ENCODE results near the gene MTREX. TPM values are rescaled to one million over a fixed set of nuclear protein-coding genes. Genes with fewer than 3 reads are reported as not detected.

MTREX gene
- polyA plus RNA-seq, 2 donors = 19.1 to 21.2 TPM

GRCh38 chr5:55469839-55470238 lies 162.1 kb downstream of the MTREX start:
- Histone ChIP-seq H3K27ac (ENCODE audit: low read depth in 2 of 2, low read length in 1 of 2) (no peak overlapping the region), H3K4me1 (ENCODE audit: control insufficient read depth in 2 of 2, insufficient read depth in 2 of 2, low read length in 1 of 2) (no peaks in the 10 kb centered on the region), H3K4me3 (ENCODE audit: low read depth in 1 of 2, low read length in 2 of 2) (no peak overlapping the region), H3K36me3 (ENCODE audit: control insufficient read depth in 2 of 2, insufficient read depth in 2 of 2, low read length in 1 of 2) (no peaks in the 10 kb centered on the region), H3K9me3 (ENCODE audit: control insufficient read depth in 2 of 2, insufficient read depth in 1 of 2, low read depth in 1 of 2, low read length in 1 of 2) (no peaks in the 10 kb centered on the region), H3K27me3 (ENCODE audit: control insufficient read depth in 1 of 2, insufficient read depth in 2 of 2, low read length in 2 of 2) (no peaks in the 10 kb centered on the region)

GRCh38 chr5:55470282-55470681 lies 162.5 kb downstream of the MTREX start:
- no peak overlapping the region for H3K27ac ChIP-seq (ENCODE audit: low read depth in 2 of 2, low read length in 1 of 2)
- H3K4me1 ChIP-seq (ENCODE audit: control insufficient read depth in 2 of 2, insufficient read depth in 2 of 2, low read length in 1 of 2) = no peaks in the 10 kb centered on the region
- H3K27me3 ChIP-seq (ENCODE audit: control insufficient read depth in 1 of 2, insufficient read depth in 2 of 2, low read length in 2 of 2) = no peaks in the 10 kb centered on the region
- H3K36me3 ChIP-seq (ENCODE audit: control insufficient read depth in 2 of 2, insufficient read depth in 2 of 2, low read length in 1 of 2) = no peaks in the 10 kb centered on the region
- H3K9me3 ChIP-seq (ENCODE audit: control insufficient read depth in 2 of 2, insufficient read depth in 1 of 2, low read depth in 1 of 2, low read length in 1 of 2) = no peaks in the 10 kb centered on the region
- no peak overlapping the region for H3K4me3 ChIP-seq (ENCODE audit: low read depth in 1 of 2, low read length in 2 of 2)
- 96% methylated on average over 1 of the region's 1 CpG for WGBS, 2 donors

- Histone ChIP-seq H3K4me1 (ENCODE audit: control insufficient read depth in 2 of 2, insufficient read depth in 2 of 2, low read length in 1 of 2) (no peaks in the 10 kb centered on the region), H3K36me3 (ENCODE audit: control insufficient read depth in 2 of 2, insufficient read depth in 2 of 2, low read length in 1 of 2) (no peaks in the 10 kb centered on the region), H3K4me3 (ENCODE audit: low read depth in 1 of 2, low read length in 2 of 2) (no peak overlapping the region), H3K27me3 (ENCODE audit: control insufficient read depth in 1 of 2, insufficient read depth in 2 of 2, low read length in 2 of 2) (no peaks in the 10 kb centered on the region), H3K27ac (ENCODE audit: low read depth in 2 of 2, low read length in 1 of 2) (no peak overlapping the region), H3K9me3 (ENCODE audit: control insufficient read depth in 2 of 2, insufficient read depth in 1 of 2, low read depth in 1 of 2, low read length in 1 of 2) (no peaks in the 10 kb centered on the region)
- 75 to 86% methylated on average over 1 of the region's 1 CpG for WGBS, 2 donors
Measured at GRCh38 chr5:55471468-55471867, 163.7 kb downstream of the MTREX start.

GRCh38 chr5:55472642-55473041 lies 164.9 kb downstream of the MTREX start:
- H3K4me1 ChIP-seq (ENCODE audit: control insufficient read depth in 2 of 2, insufficient read depth in 2 of 2, low read length in 1 of 2) = no peaks in the 10 kb centered on the region
- H3K4me3 ChIP-seq (ENCODE audit: low read depth in 1 of 2, low read length in 2 of 2) = no peak overlapping the region
- no peaks in the 10 kb centered on the region for H3K9me3 ChIP-seq (ENCODE audit: control insufficient read depth in 2 of 2, insufficient read depth in 1 of 2, low read depth in 1 of 2, low read length in 1 of 2)
- H3K36me3 ChIP-seq (ENCODE audit: control insufficient read depth in 2 of 2, insufficient read depth in 2 of 2, low read length in 1 of 2) = no peaks in the 10 kb centered on the region
- H3K27me3 ChIP-seq (ENCODE audit: control insufficient read depth in 1 of 2, insufficient read depth in 2 of 2, low read length in 2 of 2) = no peaks in the 10 kb centered on the region
- WGBS, 2 donors = 86 to 88% methylated on average over 1 of the region's 1 CpG
- no peak overlapping the region for H3K27ac ChIP-seq (ENCODE audit: low read depth in 2 of 2, low read length in 1 of 2)

Other genes starting within 250 kb of the MTREX start
- gene GZMA, start 205.3 kb upstream of the MTREX start, polyA plus RNA-seq = 1 to 10 TPM; 2.5 to 2.8 TPM
- gene GPX8, start 147.8 kb upstream of the MTREX start, polyA plus RNA-seq = 1 to 10 TPM; 3.0 to 3.7 TPM
- not detected for gene CDC20B, start 134.8 kb upstream of the MTREX start, polyA plus RNA-seq
- gene MCIDAS, start 80.7 kb upstream of the MTREX start, polyA plus RNA-seq = under 1 TPM; 0.04 to 0.06 TPM
- gene CCNO, start 74.4 kb upstream of the MTREX start, polyA plus RNA-seq = 1 to 10 TPM; 1.2 to 2.0 TPM
- gene DHX29, start 295 bp upstream of the MTREX start, polyA plus RNA-seq = 10 to 100 TPM in 1 of 2 donors, 1 to 10 TPM in 1; 5.0 to 11.0 TPM
- 10 to 100 TPM; 23.3 to 27.7 TPM for gene PLPP1, start 227.0 kb downstream of the MTREX start, polyA plus RNA-seq

All from esophagus (tissue), 2 donors.